GM19193 (cell line): ENCODE data around the gene ROBO2.

Source experiments
- POLR2A ChIP-seq: IDR thresholded peaks from 4 replicates; pipeline ENCODE4 v1.6.1; 2011; ENCODE audit not compliant: insufficient read depth, insufficient read length; ENCODE audit errors: extremely low read depth

Gene ROBO2

DNA sequence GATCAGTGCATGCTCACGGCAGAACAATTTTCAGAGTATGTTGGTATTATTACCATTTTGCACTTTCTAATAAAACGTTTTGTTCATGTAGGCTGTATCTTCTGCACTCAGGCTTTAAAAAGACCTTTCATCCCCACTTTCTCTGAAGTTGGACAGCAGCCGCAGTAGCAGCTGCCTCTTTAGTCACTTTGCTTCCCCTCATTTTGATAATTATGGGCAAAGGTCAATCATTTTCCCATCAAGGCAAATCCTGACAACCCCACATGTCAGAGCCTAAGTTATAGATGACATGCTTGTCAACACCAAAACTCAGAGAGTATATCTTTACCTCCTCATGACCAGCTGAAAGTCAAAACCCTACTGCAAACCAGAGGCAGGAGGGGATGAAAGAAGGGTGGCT, 99.7 kb downstream of the ROBO2 start:
- TF ChIP-seq POLR2A = no peak

- TF ChIP-seq POLR2A = no peak
These were observed 101.5 kb downstream of the ROBO2 start for GRCh38 chr3:77141423-77141822.

DNA sequence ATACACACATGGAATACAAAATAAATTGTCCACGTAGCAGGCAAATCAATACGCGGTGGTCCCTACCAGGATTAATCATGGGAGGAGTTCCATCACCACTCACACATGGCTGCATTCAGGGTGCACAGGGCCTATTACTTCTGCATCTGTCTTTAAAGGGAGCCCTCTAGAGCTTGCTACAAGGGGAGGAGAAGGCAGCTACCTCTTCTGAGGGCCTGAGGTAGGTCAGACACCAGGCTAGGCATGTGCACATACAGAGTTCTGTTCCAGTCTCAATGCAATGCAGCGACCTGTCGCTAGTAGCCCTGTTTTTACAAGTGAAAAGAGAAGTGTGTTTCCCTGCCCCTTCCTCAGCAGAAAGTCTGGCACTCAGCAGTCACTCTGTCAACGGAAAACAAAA, 102.7 kb downstream of the ROBO2 start:
- TF ChIP-seq POLR2A = no peak

DNA sequence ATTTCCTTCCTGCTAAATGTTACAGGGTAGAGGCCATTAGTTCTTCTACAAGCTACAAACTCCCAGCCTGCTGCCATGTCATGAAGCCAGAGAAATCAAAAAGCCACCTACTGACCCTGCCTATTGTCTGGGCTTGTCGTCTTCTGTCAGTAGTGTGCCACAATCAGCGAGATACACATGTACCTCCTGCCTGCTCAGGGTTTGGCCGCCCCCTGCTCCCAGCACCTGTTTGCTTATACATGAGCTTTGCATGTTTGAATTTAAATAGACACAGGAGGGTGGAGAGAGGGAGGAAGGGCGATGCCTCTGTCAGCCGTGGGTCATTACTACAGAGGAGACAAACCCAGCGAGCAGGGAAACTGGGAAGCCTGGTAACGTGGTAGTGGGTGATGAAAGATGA, 106.1 kb downstream of the ROBO2 start:
- TF ChIP-seq POLR2A = no peak

DNA sequence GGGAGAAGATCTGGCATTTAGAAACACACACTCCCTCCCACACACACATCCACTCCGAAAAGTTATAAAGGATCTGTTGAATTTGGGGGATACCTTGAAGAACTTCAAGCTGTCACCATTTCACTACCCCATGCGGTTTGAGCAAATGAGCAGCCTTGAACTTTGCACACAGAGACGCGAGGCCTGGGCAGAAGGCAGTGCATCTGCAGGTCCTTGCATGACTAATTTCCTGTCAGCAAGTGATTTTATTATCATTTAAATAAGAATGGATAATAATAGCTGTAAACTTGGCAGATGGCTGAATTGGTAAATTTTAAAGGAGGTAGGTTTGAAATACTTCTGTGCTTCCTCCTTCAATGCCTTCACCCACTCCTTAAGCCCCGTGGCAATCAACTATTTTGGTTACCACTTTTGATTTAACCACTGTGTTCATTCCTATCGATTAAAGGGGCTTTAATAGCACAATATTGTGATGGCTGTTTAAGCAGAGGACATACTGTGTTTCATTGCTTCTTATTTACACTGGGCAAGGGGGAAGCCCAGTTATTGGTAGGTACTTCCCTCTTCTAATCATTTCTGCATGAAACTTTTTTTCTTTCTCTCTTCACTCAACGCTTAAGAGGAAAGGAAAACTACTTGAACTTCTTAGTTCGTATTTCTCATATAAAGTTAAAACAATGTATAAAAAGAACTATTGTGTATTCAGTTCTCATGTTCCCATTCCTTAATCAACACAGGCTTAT, 108.1 kb downstream of the ROBO2 start:
- no peak for TF ChIP-seq POLR2A

DNA sequence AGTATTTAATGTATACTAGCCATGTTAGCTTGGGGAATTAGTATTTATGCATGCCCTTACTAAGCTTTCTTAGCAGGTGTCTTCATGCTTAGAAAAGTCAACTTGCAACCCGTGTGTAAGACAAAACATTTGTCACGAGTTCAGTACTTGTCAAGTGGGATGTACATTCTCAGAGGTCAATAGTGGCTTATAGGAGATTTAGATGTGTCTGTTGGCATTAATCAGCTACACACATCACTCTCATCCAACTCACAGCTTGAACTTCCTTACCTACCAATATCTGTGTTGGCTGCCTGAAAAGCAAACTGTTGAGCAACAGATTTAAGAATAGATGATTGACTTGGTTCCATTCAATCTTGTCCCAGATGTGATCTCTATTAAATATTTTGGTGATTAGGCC, 109.5 kb downstream of the ROBO2 start:
- no peak for TF ChIP-seq POLR2A

- no peak for TF ChIP-seq POLR2A
These were observed 110.1 kb downstream of the ROBO2 start for GRCh38 chr3:77150028-77150427.

- TF ChIP-seq POLR2A = no peak
These were observed 110.9 kb downstream of the ROBO2 start for GRCh38 chr3:77150759-77151158.

DNA sequence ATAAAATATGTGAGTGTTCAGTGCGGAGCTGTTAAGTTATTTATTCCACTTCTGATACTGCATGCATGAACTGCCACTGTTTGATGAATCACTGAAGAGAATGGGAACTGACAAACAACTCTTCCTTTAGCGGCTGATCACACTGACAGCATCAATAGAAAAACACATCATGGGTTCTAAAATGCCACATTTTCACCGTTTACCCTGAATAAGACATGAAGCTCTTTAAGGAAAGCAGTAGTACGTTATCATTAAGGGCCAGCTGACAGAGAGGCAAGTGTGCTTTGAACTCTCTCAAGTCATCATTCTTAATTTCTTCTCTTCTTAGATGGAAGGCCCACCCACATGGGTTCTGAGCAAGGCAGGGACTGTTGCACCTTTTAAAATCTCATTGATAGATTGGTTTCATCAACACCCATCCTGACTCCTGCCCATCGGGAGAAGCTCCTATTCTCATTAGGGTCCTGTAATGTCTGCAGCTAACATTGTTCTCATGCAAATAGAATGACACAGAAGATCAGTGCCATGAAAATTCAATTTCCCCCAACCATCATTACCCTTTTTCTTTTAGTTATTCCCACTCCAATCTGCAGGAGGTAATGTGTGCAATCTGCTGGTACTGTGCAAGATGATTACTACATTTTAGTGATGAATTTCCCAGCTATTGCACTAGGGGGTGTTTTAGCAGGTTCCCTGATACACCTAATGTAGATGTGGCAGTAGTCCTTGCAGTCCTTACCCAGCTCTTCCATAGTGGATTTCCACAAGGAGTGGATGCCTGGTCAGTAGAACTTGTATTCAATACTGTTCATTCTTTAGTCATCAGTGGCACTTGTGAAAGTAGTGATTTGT, 119.1 kb downstream of the ROBO2 start:
- TF ChIP-seq POLR2A = no peak

DNA sequence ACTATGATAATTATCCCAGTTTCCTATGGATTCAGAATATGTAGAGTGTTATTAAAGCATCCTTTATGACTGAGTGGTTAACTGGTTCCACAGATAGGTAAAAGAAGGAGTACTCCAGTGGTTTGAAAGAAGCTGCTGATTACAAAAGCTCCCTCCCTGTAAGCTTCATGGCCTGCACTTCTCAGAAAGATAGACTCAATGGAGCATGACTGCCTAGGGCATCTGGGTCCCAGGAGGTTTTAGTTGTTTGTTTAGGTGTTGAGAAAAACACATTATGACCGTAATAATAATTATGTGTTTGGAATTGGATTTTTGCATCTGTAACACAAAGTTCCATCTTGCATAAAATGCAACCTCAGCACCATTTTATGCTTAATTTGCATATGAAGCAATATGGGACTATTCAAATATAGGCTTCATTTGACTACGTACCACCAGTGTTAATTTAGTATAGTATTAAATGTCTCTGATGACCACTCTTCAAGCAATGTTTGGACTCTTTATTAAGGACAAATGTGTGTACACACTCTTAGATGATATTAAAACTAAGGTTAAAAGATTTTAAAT, 121.1 kb downstream of the ROBO2 start:
- no peak for TF ChIP-seq POLR2A

GRCh38 chr3:77169823-77170222, 129.9 kb downstream of the ROBO2 start:
- TF ChIP-seq POLR2A = no peak

DNA sequence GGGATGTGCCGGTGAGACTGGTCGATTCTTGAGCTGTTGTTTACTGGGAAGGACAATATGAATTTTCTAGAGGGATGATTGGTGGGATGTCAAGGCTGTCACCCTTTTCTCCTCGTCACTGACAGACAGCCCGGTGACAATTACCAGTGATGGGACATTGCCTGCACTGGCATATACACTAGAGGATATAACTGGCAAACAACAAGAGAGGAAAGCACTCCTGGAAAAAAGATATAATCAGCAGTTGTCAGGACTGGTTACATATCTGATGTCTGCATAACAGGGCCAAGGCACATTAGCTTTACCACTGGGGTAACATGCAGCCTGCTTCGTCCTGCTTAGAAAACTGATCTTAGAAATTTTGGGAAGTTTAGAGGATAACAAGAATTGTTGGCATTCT, 131.1 kb downstream of the ROBO2 start:
- no peak for TF ChIP-seq POLR2A

DNA sequence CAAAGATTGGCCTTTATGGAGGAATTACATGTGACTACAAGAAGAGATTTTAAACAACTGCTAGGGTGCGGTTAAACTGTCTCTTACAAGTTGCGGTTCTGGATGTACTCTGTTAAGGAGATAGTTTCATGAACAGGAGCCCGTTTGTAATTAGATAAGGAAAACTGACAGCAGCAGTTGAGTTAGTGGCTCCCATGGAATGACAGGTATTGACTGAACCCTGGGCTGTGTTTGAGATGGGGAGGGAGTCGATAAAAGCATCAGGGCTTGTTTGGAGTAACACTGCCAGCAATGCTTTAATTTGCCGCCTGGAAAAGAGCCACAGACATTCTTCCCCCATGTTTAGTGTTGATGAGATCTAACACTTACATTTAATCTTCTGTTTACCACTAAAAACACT, 139.9 kb downstream of the ROBO2 start:
- TF ChIP-seq POLR2A = no peak

DNA sequence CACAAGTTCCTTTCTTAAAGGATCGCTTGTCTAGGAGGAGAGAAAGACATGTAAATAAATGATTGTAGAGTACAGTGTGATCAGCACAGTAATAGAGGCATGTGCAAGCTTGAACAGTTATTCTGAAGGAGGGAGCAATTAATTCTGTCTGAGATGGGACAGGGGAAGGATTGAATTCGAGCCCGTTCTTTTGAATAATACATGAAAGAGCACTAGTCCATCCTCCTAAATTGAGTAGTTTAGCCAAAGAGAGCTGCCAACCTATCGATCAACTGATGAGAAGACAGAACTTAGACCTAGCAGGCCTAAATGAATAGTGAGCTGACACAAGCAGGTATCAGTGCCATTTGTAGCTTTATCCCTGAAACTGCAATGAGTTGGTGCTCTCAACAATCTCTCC, 142.4 kb downstream of the ROBO2 start:
- no peak for TF ChIP-seq POLR2A

DNA sequence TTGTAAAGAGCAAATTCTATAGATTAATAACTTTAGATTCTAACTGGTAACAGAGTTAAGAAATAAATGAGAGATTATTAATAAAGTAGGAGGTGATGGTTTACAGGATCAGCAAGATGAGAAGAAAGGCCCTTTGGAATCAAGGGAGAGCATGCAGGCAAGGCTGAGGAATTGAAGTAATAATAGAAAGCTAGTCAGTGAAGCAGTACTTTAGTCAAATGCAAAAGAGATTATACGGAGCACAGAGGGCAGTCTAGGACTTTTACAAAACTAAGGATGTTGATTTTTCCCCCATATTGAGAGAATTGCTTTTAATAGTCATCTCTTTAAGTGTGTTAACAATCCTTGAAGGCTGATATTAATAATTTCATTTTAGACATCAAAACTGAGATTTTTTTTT, 146.4 kb downstream of the ROBO2 start:
- TF ChIP-seq POLR2A = no peak

GRCh38 chr3:77186728-77187127, 146.8 kb downstream of the ROBO2 start:
- TF ChIP-seq POLR2A = no peak
